ENCODE results near the gene FNDC3B.

Gene FNDC3B

DNA sequence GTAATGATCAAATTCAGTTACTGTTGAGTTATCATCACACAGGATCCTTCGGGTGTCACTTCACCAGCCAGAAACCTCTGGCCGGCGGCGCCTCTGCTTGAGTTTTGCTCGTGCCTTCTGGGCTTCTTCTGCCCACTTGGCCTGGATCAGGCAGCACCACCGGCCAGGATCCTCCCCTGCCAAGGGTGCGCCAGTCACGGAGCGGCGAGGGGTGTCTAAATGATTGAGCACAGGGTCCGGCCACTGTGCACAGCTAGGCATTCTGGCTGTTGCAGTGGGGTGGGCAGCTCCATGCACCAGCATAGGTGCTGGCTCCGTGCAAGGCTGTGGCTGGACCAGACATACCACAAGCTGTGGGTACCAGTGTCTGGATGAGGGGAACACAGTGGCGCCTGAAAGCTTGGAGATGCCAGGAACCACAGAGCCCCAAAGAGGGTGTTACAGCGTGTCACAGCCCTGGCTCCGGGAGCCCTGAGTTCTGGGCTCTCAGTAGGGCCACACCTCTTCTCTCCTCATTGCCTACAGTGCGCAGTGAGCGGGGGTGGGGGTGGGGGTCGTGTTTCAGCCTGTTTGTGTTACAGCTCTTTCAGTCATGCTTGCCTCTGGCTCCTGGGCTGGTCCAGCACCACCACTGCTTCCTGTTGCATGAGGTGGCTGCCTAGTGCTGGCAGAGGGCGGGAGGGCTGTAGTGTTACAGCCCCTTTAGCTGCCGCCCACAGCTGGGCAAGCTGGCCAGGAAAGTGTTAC is 169.4 kb downstream of the FNDC3B start:
- no peak for DNase-seq (ENCODE audit: low read depth in 4 of 4, low spot score in 1 of 4)

GRCh38 chr3:172209333-172210321 is 170.2 kb downstream of the FNDC3B start:
- no peak for DNase-seq (ENCODE audit: low read depth in 4 of 4, low spot score in 1 of 4)

GRCh38 chr3:172210355-172210754 is 171.0 kb downstream of the FNDC3B start:
- no peak for DNase-seq (ENCODE audit: low read depth in 4 of 4, low spot score in 1 of 4)

- DNase-seq (ENCODE audit: low read depth in 4 of 4, low spot score in 1 of 4) = no peak
These were observed 171.7 kb downstream of the FNDC3B start for GRCh38 chr3:172211123-172211522.

DNA sequence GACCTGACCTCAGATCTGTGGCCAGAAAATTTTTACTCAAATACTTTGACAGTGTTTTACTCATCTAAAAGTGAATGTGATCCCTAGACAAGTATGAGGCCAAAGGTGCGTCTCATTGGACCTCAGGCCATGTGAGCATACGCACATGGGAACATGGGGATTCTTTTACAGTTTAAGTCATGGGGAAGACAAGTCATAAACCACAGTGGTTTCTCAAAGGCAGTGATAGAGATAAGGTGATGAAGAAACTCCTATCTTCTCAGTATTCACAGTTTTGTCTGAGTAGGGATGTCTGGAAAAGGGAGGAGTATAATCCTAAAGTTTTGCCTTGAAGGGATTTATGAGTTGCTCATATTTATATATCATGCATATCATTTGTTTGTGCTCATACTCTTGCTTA is 173.8 kb downstream of the FNDC3B start:
- DNase-seq (ENCODE audit: low read depth in 4 of 4, low spot score in 1 of 4) = no peak

DNA sequence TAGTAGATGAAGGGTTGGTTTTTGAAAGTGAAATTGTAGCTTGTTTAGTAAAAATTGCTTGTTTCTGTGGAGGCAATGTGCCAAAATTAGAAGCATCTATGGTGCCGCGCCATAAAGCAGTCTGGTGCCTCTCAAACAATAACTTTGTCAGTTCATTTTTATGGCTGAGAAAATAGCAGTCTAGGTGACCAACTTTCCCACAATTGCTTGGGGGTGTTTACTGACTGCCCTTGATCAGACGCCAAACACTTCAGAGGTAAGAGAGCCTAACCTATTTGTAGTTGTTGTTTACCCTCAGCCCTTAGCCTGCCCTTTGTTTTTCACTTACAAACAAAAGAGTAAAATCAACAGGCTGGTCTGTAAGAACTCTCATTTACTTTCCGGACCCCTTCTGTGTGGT is 174.5 kb downstream of the FNDC3B start:
- no peak for DNase-seq (ENCODE audit: low read depth in 4 of 4, low spot score in 1 of 4)

DNA sequence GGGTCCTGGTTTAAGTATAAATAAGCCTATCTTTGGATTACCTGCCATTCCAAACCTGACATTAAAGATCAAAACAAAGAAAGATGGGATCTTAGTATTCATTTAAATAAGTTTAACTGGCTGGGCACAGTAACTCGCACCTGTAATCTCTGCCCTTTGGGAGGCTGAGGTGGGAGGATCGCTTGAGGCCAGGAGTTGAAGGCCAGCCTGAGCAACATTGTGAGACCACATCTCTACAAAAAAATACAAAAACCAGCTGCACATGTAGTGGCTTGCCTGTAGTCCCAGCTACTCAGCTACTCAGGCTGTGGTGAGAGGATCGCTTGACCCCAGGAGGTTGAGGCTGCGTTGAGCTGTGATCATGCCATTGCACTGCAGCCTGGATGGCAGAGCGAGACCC is 176.9 kb downstream of the FNDC3B start:
- no peak for DNase-seq (ENCODE audit: low read depth in 4 of 4, low spot score in 1 of 4)

- DNase-seq (ENCODE audit: low read depth in 4 of 4, low spot score in 1 of 4) = no peak
These were observed 177.5 kb downstream of the FNDC3B start for GRCh38 chr3:172216911-172217310.

GRCh38 chr3:172217877-172218276 is 178.5 kb downstream of the FNDC3B start:
- no peak for DNase-seq (ENCODE audit: low read depth in 4 of 4, low spot score in 1 of 4)

- DNase-seq (ENCODE audit: low read depth in 4 of 4, low spot score in 1 of 4) = no peak
These were observed 179.3 kb downstream of the FNDC3B start for GRCh38 chr3:172218350-172219323.

GRCh38 chr3:172219750-172220149 is 180.4 kb downstream of the FNDC3B start:
- DNase-seq (ENCODE audit: low read depth in 4 of 4, low spot score in 1 of 4) = no peak

DNA sequence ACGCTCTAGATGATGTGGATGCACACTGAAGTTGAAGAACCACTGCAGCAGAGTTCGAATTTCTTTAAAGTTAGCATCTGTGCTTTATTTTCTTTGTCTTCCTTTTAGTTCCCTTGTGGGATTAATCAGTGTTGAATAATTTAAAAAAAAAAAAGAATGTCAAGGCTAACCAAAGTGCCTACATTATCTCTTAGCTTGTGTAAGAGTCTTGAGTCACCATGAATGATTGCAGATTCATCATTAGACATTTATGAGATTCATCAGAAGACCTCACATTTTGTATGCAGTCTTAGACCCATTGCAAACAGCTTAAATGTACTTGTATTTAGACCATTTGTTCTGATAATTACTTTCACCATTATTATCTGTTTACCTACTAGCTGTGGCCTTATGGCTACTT is 182.2 kb downstream of the FNDC3B start:
- no peak for DNase-seq (ENCODE audit: low read depth in 4 of 4, low spot score in 1 of 4)

GRCh38 chr3:172222478-172223071 is 183.2 kb downstream of the FNDC3B start:
- DNase-seq (ENCODE audit: low read depth in 4 of 4, low spot score in 1 of 4) = no peak

DNA sequence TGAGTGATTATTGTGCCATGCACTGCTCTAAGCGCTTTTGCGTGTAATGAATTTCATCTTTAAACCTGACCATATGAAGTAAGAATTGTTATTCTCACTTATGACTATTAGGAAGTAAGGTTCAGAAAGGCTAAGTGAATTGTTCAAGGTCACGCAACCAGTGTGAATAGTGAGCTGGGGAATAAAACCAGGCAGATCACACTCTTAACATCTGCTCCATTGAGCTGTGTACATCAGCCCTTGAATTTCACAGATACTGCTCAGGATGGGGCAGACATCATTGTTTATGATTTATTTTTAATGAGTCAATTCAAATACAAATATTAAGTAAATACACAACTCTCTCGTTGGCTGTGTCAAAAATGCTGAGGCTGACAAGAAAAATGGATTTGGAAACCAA is 184.5 kb downstream of the FNDC3B start:
- DNase-seq (ENCODE audit: low read depth in 4 of 4, low spot score in 1 of 4) = no peak

DNA sequence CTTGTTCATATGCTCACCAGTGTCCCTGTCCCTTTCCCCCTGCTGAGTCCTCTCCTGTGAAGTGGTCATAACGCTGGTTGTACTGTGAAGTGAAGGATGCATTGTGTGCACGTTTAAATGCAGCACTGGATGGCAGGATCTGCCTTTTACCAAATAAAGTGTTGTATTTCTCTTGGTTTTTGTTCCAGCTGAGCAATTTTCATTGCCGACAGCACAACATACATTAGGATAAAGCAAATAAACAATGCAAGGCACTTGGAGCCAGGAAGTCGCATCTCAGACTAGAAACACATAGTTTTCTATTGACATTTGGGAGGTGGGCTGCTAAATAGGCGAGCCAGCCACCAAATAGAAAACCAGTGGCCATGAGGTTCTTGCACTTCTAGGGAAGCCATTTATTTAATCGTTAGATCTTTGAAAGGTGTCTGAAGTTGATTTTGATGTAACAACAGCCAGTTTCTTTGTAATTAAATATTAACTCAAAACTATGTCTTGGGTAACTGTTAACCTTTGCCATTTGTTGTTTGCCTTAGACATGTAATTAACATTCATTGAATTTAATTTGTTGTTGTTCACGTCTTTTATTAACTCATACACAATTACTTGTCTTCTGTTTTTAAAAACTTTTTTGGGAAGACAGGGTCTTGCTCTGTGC is 185.3 kb downstream of the FNDC3B start:
- DNase-seq (ENCODE audit: low read depth in 4 of 4, low spot score in 1 of 4) = no peak

DNA sequence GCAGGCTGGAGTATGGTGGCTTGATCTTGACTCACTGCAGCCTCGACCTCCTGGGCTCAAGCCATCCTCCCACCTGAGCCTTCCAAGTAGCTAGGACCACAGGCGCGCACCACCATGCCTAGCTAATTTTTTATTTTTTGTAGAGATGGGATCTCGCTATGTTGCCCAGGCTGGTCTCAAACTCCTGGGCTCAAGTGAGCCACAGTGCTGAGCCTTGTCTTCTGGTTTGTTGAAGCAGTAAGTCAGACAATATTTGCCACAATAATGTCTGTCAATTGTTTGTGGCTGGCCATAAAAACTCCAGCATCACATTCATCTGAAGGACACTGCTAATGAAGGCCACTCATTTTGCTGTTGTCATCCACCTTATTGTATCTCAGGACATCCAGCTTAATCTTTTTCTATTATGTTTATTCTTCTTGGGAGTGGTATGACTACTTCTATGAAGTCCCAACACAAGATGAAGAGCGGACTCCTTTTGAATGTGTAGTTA is 185.9 kb downstream of the FNDC3B start:
- DNase-seq (ENCODE audit: low read depth in 4 of 4, low spot score in 1 of 4) = no peak

DNA sequence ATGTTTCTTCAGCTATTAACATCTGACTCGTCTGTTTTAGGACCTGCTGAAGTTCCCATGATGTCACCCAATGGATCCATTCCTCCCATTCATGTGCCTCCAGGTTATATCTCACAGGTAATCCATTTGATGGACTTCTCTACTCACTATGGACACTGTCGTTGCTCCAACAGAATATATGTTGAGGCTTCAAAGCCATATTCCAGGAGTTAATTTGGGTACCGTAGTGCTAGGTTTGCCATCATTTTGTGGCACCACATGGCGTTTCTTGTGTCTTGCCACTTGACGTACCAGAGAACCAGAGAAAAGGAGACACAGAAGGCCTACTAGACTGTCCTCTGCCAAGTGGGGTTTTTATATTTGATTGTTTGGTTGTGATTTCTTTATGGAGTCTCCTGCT is 187.5 kb downstream of the FNDC3B start:
- no peak for DNase-seq (ENCODE audit: low read depth in 4 of 4, low spot score in 1 of 4)

DNA sequence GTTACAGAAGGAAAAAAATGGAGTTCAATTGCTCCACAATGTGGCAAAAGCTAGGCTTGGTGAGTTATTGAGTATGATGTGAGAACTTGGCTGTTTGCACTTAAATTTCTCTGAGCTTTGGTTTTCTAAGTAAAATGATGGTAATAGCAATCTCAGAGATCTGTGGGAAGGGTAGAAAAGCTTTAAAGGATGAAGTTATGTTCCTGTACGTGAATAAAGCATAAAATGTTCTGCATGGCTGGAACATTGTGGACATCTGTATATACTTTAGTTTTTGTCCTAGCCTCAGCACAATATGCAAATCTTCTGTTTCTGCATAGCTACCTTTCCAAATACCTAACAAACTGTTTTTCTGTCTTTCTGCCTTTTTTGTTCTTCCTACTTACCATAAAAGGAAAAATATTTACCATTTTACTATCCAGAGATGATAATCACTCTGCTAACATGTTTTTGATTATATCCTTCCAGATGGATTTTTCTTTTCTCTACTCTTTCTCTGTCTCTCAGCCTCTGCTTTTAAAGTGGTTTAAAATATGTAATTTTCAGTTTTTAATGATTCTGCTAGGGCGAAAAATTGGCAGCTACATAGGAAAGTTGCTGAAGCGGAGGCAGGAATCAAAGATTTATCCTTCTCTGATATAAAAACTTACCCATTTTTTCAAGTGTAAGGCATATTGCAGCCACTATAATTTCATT is 188.1 kb downstream of the FNDC3B start:
- no peak for DNase-seq (ENCODE audit: low read depth in 4 of 4, low spot score in 1 of 4)

GRCh38 chr3:172228036-172228415 is 188.6 kb downstream of the FNDC3B start:
- no peak for DNase-seq (ENCODE audit: low read depth in 4 of 4, low spot score in 1 of 4)
